A204.1 (cell line): ENCODE results near the gene OR5H15.
"Not testable (repeated sequence)": the region's sequence is repeated elsewhere in the genome, so short reads cannot be mapped to it uniquely, and the experiment has no call there.

Experiments
- FAIRE-seq: peaks from 2 replicates; lab custom pipeline; 2012; peaks lifted over from hg19 to GRCh38; lab: Jason Lieb, UNC

Gene OR5H15

DNA sequence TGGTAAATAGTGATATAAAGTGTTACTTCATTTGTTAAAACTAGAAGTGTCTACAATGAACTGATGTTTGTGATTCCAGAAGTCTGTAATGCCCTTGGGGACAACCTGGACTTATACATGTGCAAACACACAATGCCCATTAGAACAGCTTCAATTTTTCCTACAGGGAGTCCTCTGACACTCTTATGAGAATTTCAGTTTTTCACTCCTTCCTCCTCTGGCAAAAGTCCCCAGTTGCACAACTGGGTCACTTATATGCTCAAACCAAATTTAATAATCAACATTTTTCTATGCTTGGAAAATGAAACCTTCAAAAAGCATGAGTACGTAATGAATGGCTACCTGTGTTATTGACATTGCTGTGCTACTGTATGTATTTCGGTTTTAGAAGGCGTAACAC, at the start of gene OR5H15:
Gene OR5H15 (plus strand): TSS at position 301 of the 400 bp plus-strand sequence. CDS start 2,004 bp downstream, outside the sequence.
- FAIRE-seq = no peak

DNA sequence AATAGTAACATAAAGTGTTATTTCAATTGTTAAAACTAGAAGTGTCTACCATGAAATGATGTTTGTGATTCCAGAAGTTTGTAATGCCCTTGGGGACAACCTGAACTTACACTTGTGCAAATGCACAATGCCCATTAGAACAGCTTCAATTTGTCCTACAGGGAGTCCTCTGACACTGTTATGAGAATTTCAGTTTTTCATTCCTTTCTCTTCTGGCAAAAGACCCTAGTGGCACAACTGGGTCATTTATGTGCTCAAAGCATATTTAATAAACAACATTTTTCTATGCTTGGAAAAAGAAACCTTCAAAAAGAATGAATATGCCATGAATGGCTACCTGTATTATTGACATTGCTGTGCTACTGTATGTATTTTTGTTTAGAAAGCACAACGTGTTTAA, 36.1 kb upstream of the OR5H15 start, which contains the start of gene OR5H1:
Gene OR5H1 (plus strand): TSS at position 301 of the 400 bp plus-strand sequence. CDS start 1,977 bp downstream, outside the sequence.
- no peak for FAIRE-seq

DNA sequence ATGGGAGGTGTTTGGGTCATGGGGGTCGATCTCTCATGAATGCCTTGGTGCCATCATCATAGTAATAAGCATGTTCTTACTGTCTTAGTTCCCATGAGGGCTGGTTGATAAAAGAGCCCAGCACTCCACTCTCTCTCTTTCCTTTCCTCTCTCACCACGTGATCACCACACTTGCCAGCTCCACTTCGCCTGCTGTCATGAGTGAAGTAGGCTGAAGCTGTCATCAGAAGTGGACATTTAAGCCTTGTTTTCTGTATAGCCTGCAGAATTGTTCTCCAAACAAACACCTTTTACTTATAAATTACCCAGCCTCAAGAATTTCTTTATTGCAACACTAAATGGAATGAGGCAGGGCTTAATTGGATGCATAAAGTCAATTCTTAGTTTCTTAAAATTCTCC, 29.9 kb upstream of the OR5H15 start:
- FAIRE-seq = no peak

DNA sequence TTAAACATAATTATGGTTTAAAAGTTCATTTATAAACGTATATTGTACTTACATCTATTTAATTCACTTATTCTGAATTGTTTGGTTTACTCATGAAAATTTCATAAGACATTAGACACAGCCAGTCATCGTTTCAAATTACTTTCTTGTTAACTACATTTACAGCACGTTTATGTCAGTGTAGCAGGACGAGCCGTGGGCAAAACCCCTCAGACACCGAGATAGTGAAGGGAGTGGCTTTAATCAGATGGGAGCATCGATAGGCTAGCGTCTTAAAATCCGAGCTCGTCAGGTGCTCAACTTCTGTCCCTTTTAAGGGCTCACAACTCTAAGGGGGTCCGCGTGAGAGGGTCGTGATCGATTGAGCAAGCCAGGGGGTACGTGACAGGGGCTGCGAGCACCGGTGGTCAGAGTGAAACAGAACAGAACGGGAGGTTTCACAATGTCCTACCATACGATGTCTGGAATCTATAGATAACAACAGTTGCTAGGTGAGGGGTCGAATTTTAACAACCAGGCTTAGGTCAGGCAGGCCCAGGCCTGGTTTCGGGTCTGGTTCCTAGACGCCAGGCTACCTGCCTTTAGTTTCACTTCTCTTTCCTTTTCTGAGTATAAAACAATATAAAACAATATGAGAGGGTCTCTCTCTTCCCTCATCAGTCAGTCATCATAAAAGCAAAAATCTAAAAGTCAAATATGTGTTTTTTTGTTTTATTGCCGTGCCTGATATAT, 28.5 kb upstream of the OR5H15 start:
- FAIRE-seq = not testable (repeated sequence)

DNA sequence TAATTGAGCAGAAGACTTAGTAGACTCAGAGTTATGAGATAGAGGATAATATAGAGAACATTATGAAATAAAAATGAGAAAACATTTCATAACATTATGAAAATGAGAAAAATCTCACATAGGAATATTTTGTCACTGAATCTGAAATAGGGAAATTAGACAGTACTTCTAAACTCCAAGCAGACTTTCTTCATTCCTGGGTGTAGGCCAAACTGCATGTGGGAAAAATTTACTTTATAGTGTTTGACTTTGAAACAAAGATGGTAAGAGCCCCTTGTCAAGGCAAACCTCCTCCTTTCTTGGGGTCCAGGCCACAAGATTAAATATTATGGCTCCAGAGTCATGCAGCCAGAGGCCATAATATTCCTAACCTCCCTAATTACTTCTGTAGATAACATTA, 26.0 kb upstream of the OR5H15 start:
- FAIRE-seq = no peak

DNA sequence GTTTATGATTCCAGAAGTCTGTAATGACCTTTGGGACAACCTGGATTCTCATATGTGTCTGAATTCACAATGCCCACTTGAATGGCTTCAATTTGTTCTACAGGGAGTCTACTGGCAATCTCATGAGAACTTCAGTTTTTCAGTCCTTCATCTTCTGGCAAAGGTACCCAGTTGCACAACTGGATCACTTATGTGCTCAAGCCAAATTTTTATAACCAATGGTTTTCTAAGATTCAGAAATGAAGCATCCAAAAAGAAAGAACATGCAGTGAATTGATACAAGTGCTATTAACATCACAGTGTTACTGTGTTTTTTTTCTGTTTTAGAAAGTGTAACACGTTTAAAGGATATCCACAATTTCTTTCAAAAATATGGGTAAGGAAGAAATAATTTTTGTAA, 19.3 kb upstream of the OR5H15 start, which contains the start of gene OR5H14:
Gene OR5H14 (plus strand): TSS at position 301 of the 400 bp plus-strand sequence. CDS start 1,907 bp downstream, outside the sequence.
- no peak for FAIRE-seq

DNA sequence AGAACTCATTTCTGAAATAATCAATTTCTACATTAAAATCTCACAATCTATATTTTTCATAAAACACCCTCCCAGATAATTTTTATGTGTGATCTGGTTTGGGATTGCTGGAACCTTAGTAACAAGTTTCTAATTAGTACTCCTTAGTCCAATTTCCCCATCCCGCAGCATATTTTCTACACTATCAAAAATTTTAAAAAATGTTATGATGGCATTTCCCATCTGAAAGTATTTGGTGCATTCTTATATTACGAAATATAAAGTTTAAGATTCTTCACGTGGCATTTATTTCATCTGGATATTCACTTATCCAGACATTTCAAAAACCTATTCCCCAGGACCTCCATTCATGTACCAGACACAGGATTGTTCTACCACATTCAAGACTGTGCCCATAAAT, 17.7 kb upstream of the OR5H15 start:
- no peak for FAIRE-seq

DNA sequence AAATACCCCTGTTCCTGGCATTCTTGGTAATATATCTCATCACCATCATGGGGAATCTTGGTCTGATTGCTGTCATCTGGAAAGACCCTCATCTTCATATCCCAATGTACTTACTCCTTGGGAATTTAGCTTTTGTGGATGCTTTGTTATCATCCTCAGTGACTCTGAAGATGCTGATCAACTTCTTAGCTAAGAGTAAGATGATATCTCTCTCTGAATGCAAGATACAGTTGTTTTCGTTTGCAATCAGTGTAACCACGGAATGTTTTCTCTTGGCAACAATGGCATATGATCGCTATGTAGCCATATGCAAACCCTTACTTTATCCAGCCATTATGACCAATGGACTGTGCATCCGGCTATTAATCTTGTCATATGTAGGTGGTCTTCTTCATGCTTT, 17.0 kb upstream of the OR5H15 start:
- not testable (repeated sequence) for FAIRE-seq

DNA sequence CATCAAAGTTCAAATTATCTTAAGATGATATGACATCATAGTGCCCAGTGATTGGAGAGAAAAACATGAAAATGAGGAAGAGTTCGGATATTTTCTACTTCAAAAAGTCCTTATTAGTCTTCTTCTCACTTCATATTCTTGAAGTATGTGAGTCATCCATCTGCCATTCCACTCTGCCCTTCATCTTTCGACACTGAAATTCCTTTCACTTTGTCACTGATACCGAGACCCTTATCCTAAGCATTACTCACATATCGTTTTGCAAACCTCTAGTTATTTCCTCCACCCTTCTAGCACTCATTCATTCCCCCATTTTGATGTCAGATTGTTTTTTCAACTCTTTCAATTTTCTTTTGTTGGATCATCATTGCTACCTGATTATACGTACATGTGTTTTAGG, 15.3 kb upstream of the OR5H15 start:
- FAIRE-seq = no peak

DNA sequence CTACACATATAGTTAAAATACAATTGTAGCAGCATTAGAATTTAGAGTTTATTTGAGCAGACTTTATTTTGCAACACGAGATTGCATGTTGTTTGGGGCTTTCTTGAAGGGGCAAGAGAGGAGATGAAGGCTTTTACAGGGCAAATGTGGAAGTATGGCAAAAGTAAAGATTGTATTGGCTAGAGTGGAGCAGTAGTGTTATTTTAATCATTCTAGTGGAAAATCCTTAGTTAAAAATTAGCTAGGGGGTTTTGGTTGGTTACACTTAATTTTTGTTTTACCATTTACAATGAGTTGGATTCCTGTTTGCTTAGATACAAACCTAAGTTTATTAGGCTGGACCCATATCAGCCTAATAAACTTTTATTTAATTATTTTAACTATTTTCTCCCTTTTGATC, 4.6 kb downstream of the OR5H15 start:
- no peak for FAIRE-seq

DNA sequence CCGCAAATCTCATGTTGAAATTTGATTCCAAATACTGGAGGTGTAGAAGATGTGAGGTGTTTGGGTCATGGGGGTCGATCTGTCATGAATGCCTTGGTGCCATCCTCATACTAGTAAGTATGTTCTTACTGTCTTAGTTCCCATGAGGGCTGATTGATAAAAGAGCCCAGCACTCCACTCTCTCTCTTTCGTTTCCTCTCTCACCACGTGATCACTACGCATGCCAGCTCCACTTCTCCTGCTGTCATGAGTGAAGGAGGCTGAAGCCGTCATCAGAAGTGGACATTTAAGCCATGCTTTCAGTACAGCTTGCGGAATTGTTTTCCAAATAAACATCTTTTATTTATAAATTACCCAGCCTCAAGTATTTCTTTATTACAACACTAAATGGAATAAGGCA, 6.1 kb downstream of the OR5H15 start:
- no peak for FAIRE-seq

DNA sequence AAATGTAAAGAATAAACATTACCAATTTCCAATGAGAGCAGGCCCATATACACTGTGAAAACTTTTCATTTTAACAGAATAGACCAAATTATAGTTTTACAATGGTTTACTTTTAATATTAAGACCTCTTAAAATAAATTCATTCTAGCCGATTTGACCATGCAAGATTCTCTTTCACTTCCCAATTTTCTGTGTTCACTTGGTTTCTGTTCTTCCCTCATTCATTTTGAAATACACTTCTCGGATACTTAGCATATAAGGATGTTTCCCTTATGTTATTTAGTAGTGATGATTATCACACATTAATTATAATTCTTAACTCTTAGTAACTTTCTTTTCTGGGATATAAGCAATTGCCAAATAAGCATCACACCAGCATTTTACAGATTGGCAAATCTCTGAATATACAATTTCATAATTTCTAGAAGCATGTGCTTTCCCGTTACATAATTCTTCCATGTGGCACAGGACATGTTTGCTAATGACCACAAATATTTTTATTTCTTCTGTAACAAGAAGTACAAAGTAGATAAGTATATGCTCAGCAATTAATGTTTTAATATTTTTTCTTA, 13.9 kb downstream of the OR5H15 start:
- FAIRE-seq = no peak

DNA sequence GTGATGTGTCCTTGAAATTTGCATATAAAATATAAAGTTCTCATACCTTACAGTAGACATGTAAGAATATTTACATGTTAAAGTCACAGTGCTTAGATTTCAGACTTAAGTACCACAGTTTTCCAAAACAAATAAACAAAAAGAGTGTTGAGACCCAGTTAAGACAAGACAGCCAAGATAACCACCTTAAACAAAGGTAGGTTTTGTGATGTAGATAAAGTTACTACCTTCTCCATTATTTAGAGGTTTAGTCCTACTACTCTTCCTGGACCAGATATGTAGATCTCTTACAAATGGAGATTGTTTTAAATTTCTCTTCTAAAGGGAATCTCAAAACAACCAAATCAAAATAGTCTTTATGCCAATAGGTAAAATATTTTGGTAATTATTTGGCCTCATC, 15.7 kb downstream of the OR5H15 start:
- no peak for FAIRE-seq

DNA sequence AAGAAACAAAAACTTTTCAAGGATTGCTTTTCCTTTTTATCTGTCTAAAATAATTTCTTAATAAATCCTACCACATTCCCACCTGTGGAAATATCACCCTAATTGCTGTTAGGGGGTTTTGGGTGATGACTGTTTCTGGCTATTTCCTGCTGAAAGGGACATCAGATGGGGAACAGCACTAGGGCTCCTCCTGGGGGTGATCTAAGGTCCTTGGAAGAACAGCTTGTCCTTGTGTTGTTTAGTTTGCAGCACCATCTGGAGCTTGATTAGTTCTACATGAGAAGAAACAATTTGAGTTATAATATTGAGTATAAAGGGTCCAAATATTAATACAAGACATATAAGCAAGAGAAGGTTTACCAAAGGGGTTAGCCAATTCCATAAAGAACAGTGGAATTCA, 18.7 kb downstream of the OR5H15 start:
- FAIRE-seq = no peak

DNA sequence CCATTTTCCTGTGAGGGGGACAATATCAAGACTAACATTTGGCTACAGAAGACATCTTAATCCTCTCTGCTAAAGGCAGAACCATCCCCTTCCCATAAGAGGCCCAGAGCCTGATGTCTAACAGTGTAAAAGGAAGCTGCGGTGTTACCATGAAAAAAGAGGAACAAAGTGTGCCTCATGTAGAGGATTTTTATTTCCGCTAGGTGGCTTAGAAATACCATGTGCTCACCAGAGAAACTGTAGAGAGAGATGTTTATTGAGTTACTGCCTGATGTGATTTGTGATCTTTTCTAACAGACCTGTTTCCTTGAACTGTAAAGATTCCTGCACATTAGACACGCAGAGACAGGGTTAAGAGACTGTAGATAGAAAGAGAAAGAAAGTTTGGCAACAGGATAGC, 22.0 kb downstream of the OR5H15 start:
- FAIRE-seq = no peak

DNA sequence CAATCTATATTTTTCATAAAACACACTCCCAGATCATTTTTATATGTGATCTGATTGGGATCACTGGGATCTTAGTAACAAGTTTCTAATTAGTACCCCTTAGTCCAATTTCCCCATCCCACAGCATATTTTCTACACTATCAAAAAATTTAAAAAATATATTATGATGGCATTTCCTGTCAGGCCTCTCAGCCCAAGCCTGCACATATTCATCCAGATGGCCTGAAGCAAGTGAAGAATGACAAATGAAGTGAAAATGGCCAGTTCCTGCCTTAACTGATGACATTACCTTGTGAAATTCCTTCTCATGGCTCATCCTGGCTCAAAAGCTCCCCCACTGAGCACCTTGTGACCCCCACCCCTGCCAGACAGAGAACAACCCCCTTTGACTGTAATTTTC, 24.4 kb downstream of the OR5H15 start:
- not testable (repeated sequence) for FAIRE-seq

DNA sequence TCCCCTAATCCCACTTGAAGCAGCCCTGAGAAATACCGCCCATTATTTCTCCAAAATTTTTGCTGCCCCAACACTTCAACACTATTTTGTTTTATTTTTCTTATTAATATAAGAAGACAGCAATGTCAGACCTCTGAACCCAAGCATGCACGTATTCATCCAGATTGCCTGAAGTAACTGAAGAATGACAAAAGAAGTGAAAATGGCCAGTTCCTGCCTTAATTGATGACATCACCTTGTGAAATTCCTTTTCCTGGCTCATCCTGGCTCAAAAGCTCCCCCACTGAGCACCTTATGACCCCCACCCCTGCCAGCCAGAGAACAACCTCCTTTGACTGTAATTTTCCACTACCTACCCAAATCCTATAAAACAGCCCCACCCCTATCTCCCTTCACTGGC, 29.8 kb downstream of the OR5H15 start:
- not testable (repeated sequence) for FAIRE-seq

DNA sequence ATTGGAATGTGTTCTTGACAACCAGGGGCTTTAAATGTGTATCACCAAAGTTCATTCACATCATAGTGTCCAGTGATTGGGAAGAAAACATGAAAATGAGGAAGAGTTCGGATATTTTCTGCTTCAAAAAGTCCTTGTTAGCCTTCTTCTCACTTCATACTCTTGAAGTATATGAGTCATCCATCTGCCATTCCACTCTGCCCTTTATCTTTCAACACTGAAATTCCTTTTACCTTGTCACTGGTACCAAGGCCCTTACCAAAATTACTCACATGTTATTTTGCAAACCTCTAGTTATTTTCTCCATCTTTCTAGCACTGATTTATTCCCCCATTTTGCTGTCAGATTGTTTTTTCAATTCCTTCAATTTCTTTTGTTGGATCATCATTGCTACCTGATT, 32.5 kb downstream of the OR5H15 start:
- no peak for FAIRE-seq

DNA sequence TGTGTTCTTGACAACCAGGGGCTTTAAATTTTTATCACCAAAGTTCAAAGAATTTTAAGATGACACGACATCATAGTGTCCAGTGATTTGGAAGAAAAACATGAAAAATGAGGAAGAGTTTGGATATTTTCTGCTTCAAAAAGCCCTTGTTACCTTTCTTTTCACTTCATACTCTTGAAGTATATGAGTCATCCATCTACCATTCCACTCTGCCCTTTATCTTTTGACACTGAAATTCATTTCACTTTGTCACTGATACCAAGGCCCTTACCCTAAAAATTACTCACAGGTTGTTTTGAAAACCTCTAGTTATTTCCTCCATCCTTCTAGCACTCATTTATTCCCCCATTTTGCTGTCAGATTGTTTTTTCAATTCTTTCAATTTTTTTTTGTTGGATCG, 42.7 kb downstream of the OR5H15 start:
- no peak for FAIRE-seq

DNA sequence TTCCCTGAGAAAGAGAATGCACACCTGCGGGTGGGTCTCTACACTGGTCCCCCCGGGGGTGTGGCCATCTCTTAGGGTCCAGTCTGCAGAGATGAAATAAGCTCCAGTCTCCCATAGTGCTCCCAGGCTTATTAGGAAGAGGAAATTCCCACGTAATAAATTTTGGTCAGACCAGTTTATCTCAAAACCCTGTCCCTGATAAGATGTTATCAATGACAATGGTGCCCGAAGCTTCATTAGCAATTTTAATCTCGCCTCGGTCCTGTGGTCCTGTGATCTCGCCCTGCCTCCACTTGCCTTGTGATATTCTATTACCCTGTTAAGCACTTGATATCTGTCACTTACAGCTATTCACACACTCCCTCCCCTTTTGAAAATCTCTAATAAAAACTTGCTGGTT, 46.8 kb downstream of the OR5H15 start:
- no peak for FAIRE-seq

DNA sequence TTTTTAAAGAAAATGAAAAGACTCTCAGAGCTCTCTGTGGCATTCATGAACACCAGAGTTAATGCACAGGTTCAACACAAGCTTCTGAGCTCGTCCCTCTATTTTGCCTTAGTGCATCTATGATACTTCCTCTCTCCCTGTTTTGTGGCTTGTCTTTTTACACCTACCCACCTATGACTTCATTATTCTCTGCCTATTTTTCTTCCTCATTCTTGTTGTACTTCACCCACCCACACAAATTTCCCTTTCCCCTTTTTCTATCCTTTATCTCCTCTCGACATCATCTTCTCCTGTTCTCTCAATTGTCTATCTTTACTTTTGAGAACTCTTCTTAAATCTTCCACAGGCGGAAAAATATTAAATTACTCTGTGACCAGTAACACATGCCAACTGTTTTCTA, 48.6 kb downstream of the OR5H15 start:
- no peak for FAIRE-seq
